GM19193 (cell line): ENCODE results near the gene IGFBP5.

Experiments used
- POLR2A ChIP-seq: IDR thresholded peaks from 4 replicates; pipeline ENCODE4 v1.6.1; 2011; ENCODE audit not compliant: insufficient read depth, insufficient read length; ENCODE audit errors: extremely low read depth

IGFBP5 gene

DNA sequence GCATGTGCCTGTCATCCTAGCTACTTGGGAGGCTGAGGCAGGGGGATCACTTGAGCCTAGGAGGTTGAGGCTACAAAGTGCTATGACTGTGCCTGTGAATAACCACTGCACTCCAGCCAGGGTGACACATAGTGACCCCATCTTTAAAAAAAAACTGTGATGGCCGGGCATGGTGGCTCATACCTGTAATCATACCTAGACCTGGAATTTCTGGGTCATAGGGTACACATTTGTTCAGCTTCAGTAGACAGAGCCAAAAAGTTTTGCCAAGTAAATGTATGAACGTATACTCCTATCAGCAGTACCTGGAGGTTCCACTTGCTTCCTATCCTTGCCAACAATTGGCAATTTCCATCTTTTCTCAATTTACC lies 68.5 kb downstream of the IGFBP5 start:
- TF ChIP-seq POLR2A, result no peak

DNA sequence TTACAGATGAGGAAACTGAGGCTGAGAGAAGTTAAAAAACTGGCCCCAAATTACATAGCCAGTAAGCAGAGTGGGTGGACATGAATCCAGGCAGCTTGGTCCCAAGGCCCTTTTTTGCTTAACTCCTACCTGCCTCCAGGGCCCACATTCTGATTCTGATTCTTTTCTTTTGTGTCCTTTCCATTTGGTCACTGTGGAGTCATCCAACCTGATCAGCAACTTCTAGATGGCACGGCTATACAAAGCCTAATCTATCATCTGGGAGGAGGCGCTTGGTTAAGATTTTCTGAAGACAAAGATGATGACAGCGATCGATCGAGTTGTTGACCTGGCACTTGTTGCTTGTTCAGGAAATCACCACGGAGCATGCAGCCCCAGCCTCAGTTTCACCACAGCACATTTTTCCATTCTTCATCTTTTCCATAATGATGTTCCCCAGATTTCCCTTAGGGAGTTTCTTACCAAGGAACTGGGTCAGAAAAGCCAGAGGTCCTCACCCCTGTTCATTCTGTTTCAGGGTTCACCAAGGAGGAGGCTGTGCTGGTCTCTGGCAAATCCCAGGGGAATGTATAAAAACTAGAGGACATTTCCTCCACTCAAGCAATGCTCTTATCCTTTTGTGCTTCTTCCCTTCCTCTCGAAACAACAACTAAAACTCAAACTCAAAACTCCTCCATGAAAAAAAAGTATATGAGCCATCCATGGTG lies 69.0 kb downstream of the IGFBP5 start:
- TF ChIP-seq POLR2A, result no peak

DNA sequence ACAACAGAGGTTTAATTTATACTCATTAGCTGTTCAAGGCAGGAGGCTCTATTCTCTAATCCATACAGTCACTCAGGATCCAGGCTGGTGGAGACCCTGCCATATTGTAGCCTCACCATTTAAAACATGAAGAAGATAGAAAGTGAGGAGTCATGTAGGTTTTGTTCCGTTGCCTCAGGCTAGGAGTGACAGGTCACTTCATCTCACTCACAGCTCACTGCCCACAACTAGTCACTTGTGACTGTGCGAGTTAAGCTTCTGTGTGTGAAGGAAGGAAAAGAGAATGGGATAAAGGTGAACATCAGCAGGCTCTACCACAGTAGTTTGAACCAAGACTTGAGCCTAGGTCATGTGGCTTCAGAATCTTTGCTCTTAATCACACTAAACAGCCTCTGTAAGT lies 71.1 kb downstream of the IGFBP5 start:
- TF ChIP-seq POLR2A, result no peak

DNA sequence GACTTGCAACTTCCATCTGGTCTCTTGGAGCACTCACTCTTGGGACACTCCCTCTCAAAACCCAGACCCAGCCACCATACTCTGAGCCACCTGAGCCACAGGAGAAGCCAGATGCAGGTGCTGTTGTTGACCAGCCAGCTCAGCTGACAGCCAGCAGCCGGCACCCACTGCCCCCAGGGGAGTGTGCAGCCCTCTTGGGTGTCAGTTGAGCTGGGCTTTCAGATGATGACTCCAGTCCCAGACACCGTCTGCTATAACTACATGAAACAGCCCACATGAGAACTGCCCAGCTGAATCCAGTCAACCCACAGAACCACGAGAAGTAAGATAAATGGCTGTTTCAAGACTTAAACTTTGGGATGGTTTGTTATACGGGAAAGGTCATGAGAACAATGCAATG lies 72.8 kb downstream of the IGFBP5 start:
- no peak for TF ChIP-seq POLR2A
